KMS-11 (cell line): ENCODE data around the gene RPH3AL.

Source experiments
- H2AFZ ChIP-seq: fragments of 200-600 bp; sonication (generic); 2 replicates; pipeline ENCODE4 v1.6.1; 2016; ENCODE audit warnings: antibody characterized with exemption, mixed run types, low read depth
- H3K27ac ChIP-seq: fragments of 200-600 bp; sonication (generic); 2 replicates; pipeline ENCODE4 v1.6.1; 2016; ENCODE audit warnings: mild to moderate bottlenecking, mixed run types
- H3K27me3 ChIP-seq: fragments of 200-600 bp; sonication (generic); 2 replicates; pipeline ENCODE4 v1.6.1; 2017; ENCODE audit warnings: mild to moderate bottlenecking, low read depth, mixed run types, moderate library complexity; ENCODE audit not compliant: insufficient read depth
- H3K36me3 ChIP-seq: fragments of 200-600 bp; sonication (generic); 2 replicates; pipeline ENCODE4 v1.6.1; 2017; ENCODE audit warnings: mild to moderate bottlenecking, mixed run types; ENCODE audit not compliant: insufficient read depth
- H3K4me1 ChIP-seq: fragments of 200-600 bp; sonication (generic); 2 replicates; pipeline ENCODE4 v1.6.1; 2016; ENCODE audit warnings: mild to moderate bottlenecking, low read depth, mixed run types; ENCODE audit not compliant: poor library complexity, severe bottlenecking
- H3K4me2 ChIP-seq: fragments of 200-600 bp; sonication (generic); 2 replicates; pipeline ENCODE4 v1.7.0; 2016; ENCODE audit warnings: mild to moderate bottlenecking, mixed run types
- H3K4me3 ChIP-seq: fragments of 200-600 bp; sonication (generic); IDR thresholded peaks from 2 replicates; pipeline ENCODE4 v1.6.1; 2017; ENCODE audit warnings: low read depth, low read length, mixed read lengths; ENCODE audit not compliant: insufficient read depth
- H3K79me2 ChIP-seq: fragments of 200-600 bp; sonication (generic); 2 replicates; pipeline ENCODE4 v1.6.1; 2016; ENCODE audit warnings: low read depth, mixed run types; ENCODE audit not compliant: insufficient read depth
- H3K9ac ChIP-seq: fragments of 200-600 bp; sonication (generic); 2 replicates; pipeline ENCODE4 v1.6.1; 2016; ENCODE audit warnings: mild to moderate bottlenecking, mixed run types
- H4K20me1 ChIP-seq: fragments of 200-600 bp; sonication (generic); 2 replicates; pipeline ENCODE4 v1.6.1; 2016; ENCODE audit warnings: mild to moderate bottlenecking, mixed run types; ENCODE audit not compliant: insufficient read depth
- TF ChIP-seq, protein P1 (sequence below): fragments of 200-600 bp; sonication (generic); conservative IDR thresholded peaks from 2 replicates; pipeline ENCODE4 v1.6.1; 2017; ENCODE audit warnings: low read depth, mild to moderate bottlenecking, antibody characterized with exemption, low read length, moderate library complexity, mixed read lengths

RPH3AL gene

GRCh38 chr17:381941-382643, 29.5 kb upstream of the RPH3AL start:
- H3K4me3 ChIP-seq: no peak overlapping the region
- no peak overlapping the region for H3K27ac ChIP-seq
- H3K4me1 ChIP-seq: no peaks in the 10 kb centered on the region
- H3K27me3 ChIP-seq: no peaks in the 10 kb centered on the region
- H3K79me2 ChIP-seq: no peaks in the 10 kb centered on the region
- no peak overlapping the region for H2AFZ ChIP-seq
- TF ChIP-seq, protein P1, sequence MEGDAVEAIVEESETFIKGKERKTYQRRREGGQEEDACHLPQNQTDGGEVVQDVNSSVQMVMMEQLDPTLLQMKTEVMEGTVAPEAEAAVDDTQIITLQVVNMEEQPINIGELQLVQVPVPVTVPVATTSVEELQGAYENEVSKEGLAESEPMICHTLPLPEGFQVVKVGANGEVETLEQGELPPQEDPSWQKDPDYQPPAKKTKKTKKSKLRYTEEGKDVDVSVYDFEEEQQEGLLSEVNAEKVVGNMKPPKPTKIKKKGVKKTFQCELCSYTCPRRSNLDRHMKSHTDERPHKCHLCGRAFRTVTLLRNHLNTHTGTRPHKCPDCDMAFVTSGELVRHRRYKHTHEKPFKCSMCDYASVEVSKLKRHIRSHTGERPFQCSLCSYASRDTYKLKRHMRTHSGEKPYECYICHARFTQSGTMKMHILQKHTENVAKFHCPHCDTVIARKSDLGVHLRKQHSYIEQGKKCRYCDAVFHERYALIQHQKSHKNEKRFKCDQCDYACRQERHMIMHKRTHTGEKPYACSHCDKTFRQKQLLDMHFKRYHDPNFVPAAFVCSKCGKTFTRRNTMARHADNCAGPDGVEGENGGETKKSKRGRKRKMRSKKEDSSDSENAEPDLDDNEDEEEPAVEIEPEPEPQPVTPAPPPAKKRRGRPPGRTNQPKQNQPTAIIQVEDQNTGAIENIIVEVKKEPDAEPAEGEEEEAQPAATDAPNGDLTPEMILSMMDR: no peak
- H3K36me3 ChIP-seq: no peaks in the 10 kb centered on the region
- no peaks in the 10 kb centered on the region for H4K20me1 ChIP-seq
- H3K4me2 ChIP-seq: no peak overlapping the region
- no peak overlapping the region for H3K9ac ChIP-seq

DNA sequence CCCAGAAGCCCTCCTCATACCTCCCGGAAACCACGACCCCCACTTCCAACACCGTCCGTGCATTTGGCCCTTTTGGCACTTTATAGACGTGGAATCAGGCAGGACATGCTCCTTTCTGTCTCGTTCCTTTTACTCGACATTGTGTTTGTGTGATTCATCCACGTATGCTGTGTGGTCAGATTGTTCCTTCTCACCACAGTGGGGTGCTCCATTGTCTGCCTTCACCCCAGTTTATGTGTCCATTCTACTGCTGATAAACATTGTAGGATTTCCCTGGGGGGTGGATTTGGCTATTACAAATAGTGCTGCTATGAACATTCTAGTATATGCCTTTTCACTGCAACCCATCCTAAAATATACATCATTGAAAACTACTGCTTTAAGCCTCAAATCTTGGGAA, 28.9 kb upstream of the RPH3AL start:
- H3K4me3 ChIP-seq: no peak overlapping the region
- no peak overlapping the region for H3K9ac ChIP-seq
- H3K4me1 ChIP-seq: no peaks in the 10 kb centered on the region
- no peaks in the 10 kb centered on the region for H4K20me1 ChIP-seq
- no peak overlapping the region for H3K4me2 ChIP-seq
- H3K27ac ChIP-seq: no peak overlapping the region
- H3K36me3 ChIP-seq: no peaks in the 10 kb centered on the region
- TF ChIP-seq, protein P1: no peak
- H2AFZ ChIP-seq: no peak overlapping the region
- no peaks in the 10 kb centered on the region for H3K79me2 ChIP-seq
- no peaks in the 10 kb centered on the region for H3K27me3 ChIP-seq

- Histone ChIP-seq H3K4me1 (no peaks in the 10 kb centered on the region), H3K4me3 (no peak overlapping the region), H3K9ac (no peak overlapping the region), H3K4me2 (no peak overlapping the region), H3K27ac (no peak overlapping the region), H4K20me1 (no peaks in the 10 kb centered on the region), H3K27me3 (no peaks in the 10 kb centered on the region), H3K36me3 (no peaks in the 10 kb centered on the region), H2AFZ (no peak overlapping the region), H3K79me2 (no peaks in the 10 kb centered on the region)
- TF ChIP-seq, protein P1: no peak
Observed at GRCh38 chr17:379531-380465, 27.2 kb upstream of the RPH3AL start.

DNA sequence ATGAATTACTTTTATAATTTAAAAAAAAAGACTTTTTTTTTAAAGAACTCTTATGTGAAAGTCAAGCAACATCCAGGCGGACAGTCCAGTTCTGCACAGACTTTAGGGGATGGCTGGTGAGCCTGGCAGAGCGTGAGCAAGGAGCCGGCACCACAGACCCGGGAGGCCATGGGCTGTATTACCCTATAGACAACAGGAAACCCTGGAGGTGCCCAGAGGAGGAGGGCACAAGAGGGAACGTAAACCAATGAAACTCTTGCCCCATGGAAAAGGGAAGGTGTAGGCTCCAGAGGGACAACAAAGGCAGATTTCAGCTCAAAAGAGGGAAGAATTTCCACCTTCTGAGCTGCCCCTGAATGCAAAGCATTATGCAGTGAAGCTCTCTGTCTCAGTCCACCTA, 25.5 kb upstream of the RPH3AL start:
- H3K4me2 ChIP-seq: no peak overlapping the region
- H3K36me3 ChIP-seq: no peaks in the 10 kb centered on the region
- H3K27ac ChIP-seq: no peak overlapping the region

More for the DNA sequence above, 25.5 kb upstream of the RPH3AL start:
- no peaks in the 10 kb centered on the region for H4K20me1 ChIP-seq
- no peaks in the 10 kb centered on the region for H3K79me2 ChIP-seq
- H2AFZ ChIP-seq: no peak overlapping the region
- TF ChIP-seq, protein P1: no peak
- no peaks in the 10 kb centered on the region for H3K4me1 ChIP-seq
- H3K27me3 ChIP-seq: no peaks in the 10 kb centered on the region
- H3K4me3 ChIP-seq: no peak overlapping the region
- no peak overlapping the region for H3K9ac ChIP-seq
